Hepatocyte (in vitro differentiated cells): ENCODE measurements around the gene LRRC42. TPM values are rescaled to one million over a fixed set of nuclear protein-coding genes. Genes with fewer than 3 reads are reported as not detected.
"Not testable (repeated sequence)": the region's sequence is repeated elsewhere in the genome, so short reads cannot be mapped to it uniquely, and the experiment has no call there.

ENCODE experiments used
- DNase-seq: peaks from one replicate; pipeline ENCODE4 v3.0.0-alpha.2; 2016; ENCODE audit warnings: low spot score
- H2AFZ ChIP-seq: fragments of 200-600 bp; sonication (generic); 2 replicates; pipeline ENCODE4 v1.6.0; 2016; ENCODE audit warnings: antibody characterized with exemption, mild to moderate bottlenecking
- H3K27ac ChIP-seq: fragments of 200-600 bp; sonication (generic); 2 replicates; pipeline ENCODE4 v1.5.1; 2016; ENCODE audit warnings: mild to moderate bottlenecking
- H3K27me3 ChIP-seq: fragments of 200-600 bp; sonication (generic); 2 replicates; pipeline ENCODE4 v1.6.1; 2016
- H3K36me3 ChIP-seq: fragments of 200-600 bp; sonication (generic); replicated peaks from 2 replicates; pipeline ENCODE4 v1.5.1; 2016; ENCODE audit warnings: low read depth; ENCODE audit not compliant: insufficient read depth
- H3K4me1 ChIP-seq: fragments of 200-600 bp; sonication (generic); 2 replicates; pipeline ENCODE4 v1.5.1; 2016; ENCODE audit warnings: mild to moderate bottlenecking, moderate library complexity; ENCODE audit not compliant: insufficient read depth
- H3K4me2 ChIP-seq: fragments of 200-600 bp; sonication (generic); 2 replicates; pipeline ENCODE4 v1.6.0; 2016
- H3K4me3 ChIP-seq: fragments of 200-600 bp; sonication (generic); 2 replicates; pipeline ENCODE4 v1.5.1; 2016; ENCODE audit warnings: mild to moderate bottlenecking
- H3K79me2 ChIP-seq: fragments of 200-600 bp; sonication (generic); 2 replicates; pipeline ENCODE4 v1.6.0; 2017; ENCODE audit warnings: mild to moderate bottlenecking
- H3K9me2 ChIP-seq: fragments of 200-600 bp; sonication (generic); replicated peaks from 2 replicates; pipeline ENCODE4 v1.6.0; 2017; ENCODE audit warnings: mild to moderate bottlenecking; ENCODE audit not compliant: insufficient read depth
- H3K9me3 ChIP-seq: fragments of 200-600 bp; sonication (generic); 2 replicates; pipeline ENCODE4 v1.5.1; 2016; ENCODE audit warnings: low read depth, mild to moderate bottlenecking
- H4K20me1 ChIP-seq: fragments of 200-600 bp; sonication (generic); 2 replicates; pipeline ENCODE4 v1.6.0; 2016; ENCODE audit warnings: mild to moderate bottlenecking; ENCODE audit not compliant: insufficient read depth, poor library complexity, severe bottlenecking
- EZH2 ChIP-seq: fragments of 200-600 bp; sonication (generic); IDR thresholded peaks from 2 replicates; pipeline ENCODE4 v1.6.1; 2016; ENCODE audit warnings: antibody characterized with exemption, mild to moderate bottlenecking, borderline replicate concordance
- EZH2phosphoT487 ChIP-seq: fragments of 200-600 bp; sonication (generic); IDR thresholded peaks from one replicate; pipeline ENCODE4 v1.6.1; 2018; ENCODE audit warnings: antibody characterized with exemption, mild to moderate bottlenecking, low read depth, moderate library complexity; ENCODE audit not compliant: unreplicated experiment, severe bottlenecking
- WGBS: methylation state at CpG from one replicate; pipeline ENCODE4 v1.1.6; 2016; ENCODE audit warnings: low lambda C conversion rate; ENCODE audit errors: missing lambda C conversion rate; 5-methylcytosine and 5-hydroxymethylcytosine counted together
- polyA plus RNA-seq: library from polyadenylated mRNA; unstranded; fragments of >200 nt; fragmentation: Nextera tagmentation; extraction: Ambion mirVana; gene quantifications from 2 replicates; pipeline ENCODE4 v1.2.1, GENCODE V29; 2016
- total RNA-seq: library from RNA; depleted of rRNA; stranded (reverse); fragments of >200 nt; gene quantifications from 2 replicates; pipeline ENCODE4 v1.2.3, GENCODE V29; 2014
- TF ChIP-seq, protein P1 (sequence below): fragments of 200-600 bp; sonication (generic); IDR thresholded peaks from 2 replicates; pipeline ENCODE4 v1.5.1; 2016; ENCODE audit warnings: antibody characterized with exemption, mild to moderate bottlenecking; ENCODE audit not compliant: poor library complexity

The LRRC42 gene
- total and polyA plus RNA-seq, 2 experiments from 2014 or later = 56.6 to 58.2 TPM

DNA sequence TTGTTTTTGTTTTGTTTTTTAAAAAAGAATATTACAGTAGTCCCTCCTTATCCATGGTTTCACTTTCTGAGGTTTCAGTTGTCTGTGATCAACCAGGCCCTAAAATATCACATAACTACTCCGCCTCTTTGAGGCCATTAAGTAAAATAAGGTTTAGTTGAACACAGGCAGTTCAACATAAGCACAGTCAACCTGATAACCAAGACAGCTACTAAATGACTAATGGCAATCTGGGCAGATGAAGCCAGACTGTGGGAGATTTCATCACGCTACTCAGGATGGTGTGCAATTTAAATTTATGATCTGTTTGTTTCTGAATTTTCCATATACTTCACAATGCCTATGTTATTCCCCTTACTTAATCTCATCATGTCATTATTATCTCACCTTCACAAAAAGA lies 41.7 kb downstream of the LRRC42 start:
- Histone ChIP-seq H3K4me2 (no peak overlapping the region), H3K79me2 (no peaks in the 10 kb centered on the region), H3K27me3 (no peaks in the 10 kb centered on the region), H3K9me2 (no peaks in the 10 kb centered on the region), H3K36me3 (no peaks in the 10 kb centered on the region), H3K27ac (peak overlapping the region; percentile 55), H3K4me1 (no peaks in the 10 kb centered on the region), H4K20me1 (no peaks in the 10 kb centered on the region), H3K4me3 (no peak overlapping the region), H3K9me3 (no peaks in the 10 kb centered on the region), H2AFZ (no peak overlapping the region)
- DNase-seq = no peak
- WGBS = 69% methylated on average over 2 of the region's 2 CpGs
- no peak for TF ChIP-seq EZH2phosphoT487
- TF ChIP-seq EZH2 = no peak
- TF ChIP-seq, protein P1, sequence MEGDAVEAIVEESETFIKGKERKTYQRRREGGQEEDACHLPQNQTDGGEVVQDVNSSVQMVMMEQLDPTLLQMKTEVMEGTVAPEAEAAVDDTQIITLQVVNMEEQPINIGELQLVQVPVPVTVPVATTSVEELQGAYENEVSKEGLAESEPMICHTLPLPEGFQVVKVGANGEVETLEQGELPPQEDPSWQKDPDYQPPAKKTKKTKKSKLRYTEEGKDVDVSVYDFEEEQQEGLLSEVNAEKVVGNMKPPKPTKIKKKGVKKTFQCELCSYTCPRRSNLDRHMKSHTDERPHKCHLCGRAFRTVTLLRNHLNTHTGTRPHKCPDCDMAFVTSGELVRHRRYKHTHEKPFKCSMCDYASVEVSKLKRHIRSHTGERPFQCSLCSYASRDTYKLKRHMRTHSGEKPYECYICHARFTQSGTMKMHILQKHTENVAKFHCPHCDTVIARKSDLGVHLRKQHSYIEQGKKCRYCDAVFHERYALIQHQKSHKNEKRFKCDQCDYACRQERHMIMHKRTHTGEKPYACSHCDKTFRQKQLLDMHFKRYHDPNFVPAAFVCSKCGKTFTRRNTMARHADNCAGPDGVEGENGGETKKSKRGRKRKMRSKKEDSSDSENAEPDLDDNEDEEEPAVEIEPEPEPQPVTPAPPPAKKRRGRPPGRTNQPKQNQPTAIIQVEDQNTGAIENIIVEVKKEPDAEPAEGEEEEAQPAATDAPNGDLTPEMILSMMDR = no peak

DNA sequence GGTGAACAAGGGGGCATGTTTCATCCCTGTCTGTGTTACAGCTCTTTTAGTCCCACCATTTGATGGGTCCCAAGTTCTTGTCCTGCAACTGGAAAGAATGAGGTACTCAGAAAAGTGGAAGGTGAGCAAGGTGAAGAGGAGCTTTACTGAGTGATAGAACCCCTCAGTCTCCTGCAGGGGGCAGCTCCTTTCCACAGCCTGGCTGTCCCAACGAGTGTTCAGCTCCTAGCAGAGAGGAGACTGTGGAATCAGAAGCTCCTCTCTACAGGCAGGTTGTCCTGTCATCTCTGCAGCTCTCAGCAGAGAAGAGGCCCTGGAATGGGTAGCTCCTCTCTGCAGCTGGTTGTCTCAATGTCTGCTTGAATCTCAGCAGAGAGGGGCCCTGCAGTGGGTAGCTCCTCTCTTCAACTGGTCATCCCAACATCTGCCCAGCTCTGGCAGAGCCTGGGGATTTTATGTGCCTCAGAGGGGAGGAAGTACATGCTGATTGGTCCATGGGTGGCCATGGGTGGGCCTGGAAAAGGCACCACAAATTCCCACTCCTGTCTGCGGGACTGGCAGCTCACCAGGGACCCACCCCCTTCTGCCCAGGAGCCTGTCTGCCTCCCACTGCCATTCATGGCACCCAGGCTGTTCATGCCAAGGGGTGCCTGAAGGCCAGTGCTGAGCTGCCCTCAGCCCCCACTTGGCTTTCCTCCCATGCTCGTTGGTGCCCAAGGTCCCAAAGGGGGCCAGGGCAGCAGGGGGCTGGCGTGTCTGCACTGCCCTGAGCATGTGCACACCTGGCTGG lies 46.1 kb downstream of the LRRC42 start:
- 76% methylated on average over 4 of the region's 4 CpGs for WGBS
- no peaks in the 10 kb centered on the region for H3K79me2 ChIP-seq
- H3K4me2 ChIP-seq = no peak overlapping the region
- no peaks in the 10 kb centered on the region for H3K4me1 ChIP-seq
- H3K9me3 ChIP-seq = no peaks in the 10 kb centered on the region
- no peaks in the 10 kb centered on the region for H3K27me3 ChIP-seq
- no peaks in the 10 kb centered on the region for H3K36me3 ChIP-seq
- TF ChIP-seq EZH2phosphoT487 = no peak
- TF ChIP-seq EZH2 = no peak
- TF ChIP-seq, protein P1 = peak; percentile 49
- no peak overlapping the region for H3K27ac ChIP-seq
- H4K20me1 ChIP-seq = no peaks in the 10 kb centered on the region
- no peak overlapping the region for H3K4me3 ChIP-seq
- H3K9me2 ChIP-seq = no peaks in the 10 kb centered on the region
- H2AFZ ChIP-seq = no peak overlapping the region
- peak; percentile 60 for DNase-seq

GRCh38 chr1:53994516-53994915 lies 48.4 kb downstream of the LRRC42 start:
- H3K27ac ChIP-seq, H2AFZ ChIP-seq, H3K9me2 ChIP-seq, H3K27me3 ChIP-seq, DNase-seq, H3K4me1 ChIP-seq, H3K4me2 ChIP-seq, H3K9me3 ChIP-seq, H3K79me2 ChIP-seq, H4K20me1 ChIP-seq, H3K36me3 ChIP-seq, H3K4me3 ChIP-seq: not testable (repeated sequence)
- 89% methylated on average over 2 of the region's 2 CpGs for WGBS

GRCh38 chr1:53995683-53996082 lies 49.5 kb downstream of the LRRC42 start:
- 96% methylated on average over 1 of the region's 1 CpG for WGBS
- Histone ChIP-seq H2AFZ (no peak overlapping the region), H4K20me1 (no peaks in the 10 kb centered on the region), H3K9me3 (no peaks in the 10 kb centered on the region), H3K4me3 (no peak overlapping the region), H3K4me1 (no peaks in the 10 kb centered on the region), H3K27ac (no peak overlapping the region), H3K36me3 (no peaks in the 10 kb centered on the region), H3K9me2 (no peaks in the 10 kb centered on the region), H3K27me3 (no peaks in the 10 kb centered on the region), H3K79me2 (no peaks in the 10 kb centered on the region), H3K4me2 (no peak overlapping the region)
- TF ChIP-seq EZH2 (no peak), EZH2phosphoT487 (no peak)
- DNase-seq = no peak
